Mucosa of descending colon (tissue), 3 donors: ENCODE measurements around the gene BTBD9. TPM values are rescaled to one million over a fixed set of nuclear protein-coding genes. Genes with fewer than 3 reads are reported as not detected.

ENCODE experiments used
- ATAC-seq: fragments of 200-7000 bp; cut with Tn5 transposase; one replicate; pipeline ENCODE4 v1.9.1; 2020; ENCODE audit warnings: mild to moderate bottlenecking, moderate library complexity
- DNase-seq, 3 donors: peaks; one replicate each; pipeline ENCODE4 v3.0.0-alpha.2; 2020
- H3K36me3 ChIP-seq: fragments of 200-600 bp; one replicate; pipeline ENCODE4 v1.8.0; 2021; ENCODE audit warnings: low read depth, mild to moderate bottlenecking
- H3K4me1 ChIP-seq: fragments of 200-600 bp; one replicate; pipeline ENCODE4 v1.8.0; 2021; ENCODE audit warnings: low read depth, mild to moderate bottlenecking
- H3K4me3 ChIP-seq: fragments of 200-600 bp; one replicate; pipeline ENCODE4 v1.8.0; 2021; ENCODE audit warnings: mild to moderate bottlenecking
- H3K9me3 ChIP-seq: fragments of 200-600 bp; one replicate; pipeline ENCODE4 v1.8.0; 2021; ENCODE audit warnings: mild to moderate bottlenecking
- intact Hi-C, 2 donors: fragments of 100-400 bp; cut with DNase I in 1 of 2; cut with micrococcal nuclease in 1 of 2; formaldehyde crosslinking; loops; one replicate each; pipeline versions ENCODE4 v1.11.0 to v1.11.1; 2022; cut with DNase I, micrococcal nuclease
- total RNA-seq, 3 donors: library from RNA; stranded (reverse); fragmentation: NEBNext Ultra II Directional in 2 of 3; extraction: Animal tissue kit (Norgen Biotek cat#: 25700) in 2 of 3; gene quantifications; one replicate each; pipeline versions ENCODE4 v1.2.1 to v1.2.4, GENCODE V29; 2021 to 2023
- TF ChIP-seq, protein P1 (sequence below): fragments of 200-600 bp; IDR thresholded peaks from one replicate; pipeline ENCODE4 v1.8.0; 2022; ENCODE audit warnings: antibody characterized with exemption, mild to moderate bottlenecking
- donor health status: DM: no; HTN: no; CAD: no; lungs with moderate emphysema.
- donor health status: DM: no; HTN: no; CAD: no.
- donor health status: DM: no; HTN: yes; CAD: no.

The BTBD9 gene
- total RNA-seq, 3 donors from 2014 or later = 22.4 to 38.8 (median 23.9) TPM

DNA sequence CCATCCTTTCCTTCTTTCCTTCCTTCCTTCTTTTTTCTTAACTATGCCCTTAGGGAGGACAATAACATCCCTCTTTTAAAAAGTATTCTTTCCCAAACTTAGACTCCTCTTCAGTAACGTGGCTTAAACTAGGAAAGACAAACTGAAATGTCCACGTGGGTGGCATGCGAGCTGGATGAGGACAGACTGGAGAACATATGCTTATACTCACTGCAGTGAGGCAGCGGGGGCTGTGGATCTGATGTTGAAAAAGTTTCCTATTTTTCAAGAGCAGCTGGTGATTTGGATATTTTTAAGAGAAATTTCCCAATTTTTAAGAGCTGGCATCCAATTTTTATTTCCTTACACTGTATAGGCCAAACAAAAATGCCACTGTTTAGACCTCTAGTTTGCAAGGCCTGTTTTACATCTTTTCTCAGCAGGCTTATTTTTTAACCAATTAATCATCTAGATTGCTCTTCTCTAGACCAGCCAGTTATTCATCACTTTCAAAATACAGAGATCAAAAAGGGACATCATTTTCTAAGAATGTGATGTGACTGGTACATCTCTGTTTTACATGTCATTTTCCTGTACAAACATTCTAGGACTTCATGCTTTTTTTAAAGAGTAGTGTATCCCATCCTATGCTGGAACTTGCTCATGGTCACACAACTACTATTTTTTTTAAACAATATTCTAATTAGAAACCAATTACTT is 226.5 kb downstream of the BTBD9 start:
- TF ChIP-seq, protein P1, sequence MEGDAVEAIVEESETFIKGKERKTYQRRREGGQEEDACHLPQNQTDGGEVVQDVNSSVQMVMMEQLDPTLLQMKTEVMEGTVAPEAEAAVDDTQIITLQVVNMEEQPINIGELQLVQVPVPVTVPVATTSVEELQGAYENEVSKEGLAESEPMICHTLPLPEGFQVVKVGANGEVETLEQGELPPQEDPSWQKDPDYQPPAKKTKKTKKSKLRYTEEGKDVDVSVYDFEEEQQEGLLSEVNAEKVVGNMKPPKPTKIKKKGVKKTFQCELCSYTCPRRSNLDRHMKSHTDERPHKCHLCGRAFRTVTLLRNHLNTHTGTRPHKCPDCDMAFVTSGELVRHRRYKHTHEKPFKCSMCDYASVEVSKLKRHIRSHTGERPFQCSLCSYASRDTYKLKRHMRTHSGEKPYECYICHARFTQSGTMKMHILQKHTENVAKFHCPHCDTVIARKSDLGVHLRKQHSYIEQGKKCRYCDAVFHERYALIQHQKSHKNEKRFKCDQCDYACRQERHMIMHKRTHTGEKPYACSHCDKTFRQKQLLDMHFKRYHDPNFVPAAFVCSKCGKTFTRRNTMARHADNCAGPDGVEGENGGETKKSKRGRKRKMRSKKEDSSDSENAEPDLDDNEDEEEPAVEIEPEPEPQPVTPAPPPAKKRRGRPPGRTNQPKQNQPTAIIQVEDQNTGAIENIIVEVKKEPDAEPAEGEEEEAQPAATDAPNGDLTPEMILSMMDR = no peak
- H3K9me3 ChIP-seq = no peaks in the 10 kb centered on the region
- intact Hi-C loops = no loop called here
- no peaks in the 10 kb centered on the region for H3K36me3 ChIP-seq
- DNase-seq (peak in 1 of 3 donors; percentile 4), ATAC-seq (no peak)
- H3K4me3 ChIP-seq = no peak overlapping the region
- no peaks in the 10 kb centered on the region for H3K4me1 ChIP-seq

DNA sequence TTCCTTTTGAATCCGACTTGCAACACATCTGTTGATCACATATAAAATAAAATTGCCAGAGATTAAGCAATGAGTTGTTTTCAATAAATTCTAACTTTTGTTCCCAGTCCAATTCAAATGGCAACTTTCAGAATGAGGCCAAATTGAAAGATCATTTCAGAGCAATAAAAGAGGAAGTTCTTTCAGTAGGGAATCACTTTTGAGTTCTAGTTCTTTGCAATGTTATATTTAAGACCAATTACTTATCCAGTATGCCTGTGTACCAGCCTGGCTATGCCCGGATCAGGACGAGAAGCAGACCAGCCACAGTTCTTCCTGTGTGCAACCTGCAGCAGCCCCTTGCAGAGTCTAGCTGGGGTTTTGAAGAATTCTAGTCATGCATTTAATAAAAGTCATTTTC is 232.5 kb downstream of the BTBD9 start:
- no peak for DNase-seq
- ATAC-seq = no peak
- H3K36me3 ChIP-seq = no peaks in the 10 kb centered on the region
- H3K4me1 ChIP-seq = peaks cover 3% of the 10 kb centered on the region
- no peak overlapping the region for H3K4me3 ChIP-seq
- intact Hi-C loops = no loop called here
- TF ChIP-seq, protein P1 = no peak
- no peaks in the 10 kb centered on the region for H3K9me3 ChIP-seq

DNA sequence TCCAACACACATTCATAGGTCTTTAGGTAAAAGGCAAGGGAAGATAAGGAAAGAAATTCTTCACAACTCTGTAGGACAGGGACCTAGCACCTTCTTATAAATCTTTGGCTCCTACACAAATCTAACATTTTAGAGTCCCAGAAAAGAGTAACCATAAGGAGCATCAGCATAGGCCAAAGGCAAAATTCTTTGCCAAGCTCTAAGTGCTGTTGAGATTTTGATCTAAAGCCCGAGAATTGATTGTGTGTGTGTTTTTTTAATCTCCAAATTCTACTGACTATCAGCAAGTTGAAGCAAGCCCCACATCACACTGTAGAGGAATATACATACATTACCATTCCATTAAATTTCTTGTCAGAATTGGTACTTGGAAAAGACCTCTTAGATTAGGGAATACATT is 233.6 kb downstream of the BTBD9 start:
- ATAC-seq = no peak
- no peak overlapping the region for H3K4me3 ChIP-seq

DNA sequence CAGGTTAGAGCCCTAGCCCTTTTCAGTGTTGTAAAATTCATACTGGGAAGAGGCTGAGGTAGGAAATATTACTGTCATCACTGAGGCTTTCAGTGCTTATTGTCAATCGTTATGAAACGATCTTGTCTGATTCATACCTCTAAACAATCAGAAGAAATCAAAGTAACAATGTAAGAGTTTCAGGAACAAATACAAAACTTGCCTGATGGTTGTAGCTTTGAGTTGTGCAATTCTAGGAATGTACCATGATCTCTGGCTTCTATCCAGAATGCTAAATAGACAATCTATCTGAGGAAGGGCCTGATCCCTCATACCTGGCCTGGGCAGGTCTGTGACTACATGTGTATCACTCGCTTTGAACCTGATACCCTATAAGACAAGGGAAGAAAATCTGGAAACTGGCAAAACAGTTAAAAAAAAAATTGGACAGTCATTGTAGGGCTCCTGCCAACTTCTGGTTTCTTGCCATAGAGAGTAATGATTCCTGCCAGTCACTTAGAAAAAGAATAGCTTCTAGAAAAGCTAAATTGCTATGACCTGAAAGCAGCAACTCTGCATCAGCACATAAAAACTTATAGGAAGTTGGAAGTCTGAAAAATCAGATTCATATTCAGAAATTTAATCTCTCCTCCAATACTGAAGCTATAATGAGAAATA is 234.7 kb downstream of the BTBD9 start:
- ATAC-seq (peak; percentile 85), DNase-seq (peak in 1 of 3 donors; percentile 4)
- TF ChIP-seq, protein P1 = no peak
- Histone ChIP-seq H3K9me3 (no peaks in the 10 kb centered on the region), H3K4me1 (peaks cover 3% of the 10 kb centered on the region), H3K4me3 (no peak overlapping the region), H3K36me3 (no peaks in the 10 kb centered on the region)
- intact Hi-C loops = no loop called here

More for the DNA sequence above, 233.6 kb downstream of the BTBD9 start:
- Histone ChIP-seq H3K36me3 (no peaks in the 10 kb centered on the region), H3K4me1 (peaks cover 3% of the 10 kb centered on the region), H3K9me3 (no peaks in the 10 kb centered on the region)
- TF ChIP-seq, protein P1 = no peak
- no peak for DNase-seq
- intact Hi-C loops = no loop called here

DNA sequence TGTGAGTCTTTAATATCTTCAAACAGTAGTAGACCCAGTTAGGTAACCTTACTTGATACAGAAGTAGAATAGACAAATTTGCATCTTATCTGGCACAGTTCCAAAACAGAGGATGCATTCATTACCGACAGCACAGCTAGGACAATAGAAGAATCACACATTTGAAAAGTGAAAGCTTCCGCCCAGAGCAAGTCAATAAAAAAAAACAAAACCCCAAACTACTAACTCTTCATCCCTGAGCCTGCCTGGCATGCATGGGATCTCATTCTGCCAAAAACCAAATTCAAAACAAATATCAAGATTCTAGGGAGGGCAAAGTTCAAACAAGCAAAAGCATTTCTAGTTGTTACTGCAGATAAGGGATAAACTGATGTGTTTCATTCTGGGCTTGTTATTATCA is 235.4 kb downstream of the BTBD9 start:
- ATAC-seq = peak; percentile 36
- intact Hi-C loops = no loop called here

More for the DNA sequence above, 235.4 kb downstream of the BTBD9 start:
- H3K36me3 ChIP-seq = no peaks in the 10 kb centered on the region
- TF ChIP-seq, protein P1 = no peak
- DNase-seq = no peak
- no peaks in the 10 kb centered on the region for H3K9me3 ChIP-seq
- peaks cover 3% of the 10 kb centered on the region for H3K4me1 ChIP-seq
- H3K4me3 ChIP-seq = no peak overlapping the region
